GM12878 (cell line): Measurements from ENCODE around the gene TYSND1. TPM values are rescaled to one million over a fixed set of nuclear protein-coding genes. Genes with fewer than 3 reads are reported as not detected.

Experiments
- BCLAF1 ChIP-seq: fragments of 450-650 bp; IDR thresholded peaks from 2 replicates; pipeline ENCODE4 v1.6.1; 2017; ENCODE audit warnings: antibody characterized with exemption, mild to moderate bottlenecking, moderate library complexity
- CEBPZ ChIP-seq: fragments of 150-350 bp; IDR thresholded peaks from 2 replicates; pipeline ENCODE4 v1.6.1; 2016; ENCODE audit warnings: low read depth, low read length
- CREM ChIP-seq: IDR thresholded peaks from 2 replicates; pipeline ENCODE4 v1.6.1; 2014; ENCODE audit warnings: antibody characterized with exemption, low read depth
- MYB ChIP-seq: fragments of 150-350 bp; IDR thresholded peaks from 2 replicates; pipeline ENCODE4 v1.6.1; 2014; ENCODE audit warnings: mild to moderate bottlenecking, low read depth, low read length, borderline replicate concordance
- NFYA ChIP-seq: IDR thresholded peaks from 2 replicates; pipeline ENCODE4 v1.6.1; 2011; ENCODE audit warnings: low read depth, mild to moderate bottlenecking, low read length, improper control_type of control experiment, borderline replicate concordance
- PAX5 ChIP-seq: IDR thresholded peaks from 2 replicates; pipeline ENCODE4 v1.6.1; 2011; ENCODE audit warnings: low read depth, low read length, borderline replicate concordance
- TCF12 ChIP-seq: IDR thresholded peaks from 2 replicates; pipeline ENCODE4 v1.6.1; 2011; ENCODE audit warnings: low read depth, mild to moderate bottlenecking, low read length
- ZBED1 ChIP-seq: IDR thresholded peaks from 2 replicates; pipeline ENCODE4 v1.6.1; 2016; ENCODE audit warnings: borderline replicate concordance
- polyA plus RNA-seq, 11 experiments: library from polyadenylated mRNA; depleted of rRNA in 4 of 11; unstranded in 6 of 11; stranded (reverse) in 5 of 11; fragments of >200 nt; fragmentation: Nextera tagmentation in 4 of 11; fragmentation: Illumina TruSeq in 1 of 11; extraction: Ambion mirVana in 4 of 11; extraction: Trizol in 1 of 11; gene quantifications; 1 replicate in 1 of 11; 2 replicates in 10 of 11; pipeline versions ENCODE4 v1.2.1 to v1.2.3, GENCODE V29; 2011 to 2016; ENCODE audit warnings: inconsistent platforms in 2 of 11, missing spikeins in 2 of 11, low read depth in 1 of 11
- total RNA-seq, 4 experiments: library from RNA; depleted of rRNA in 3 of 4; stranded (reverse); fragments of >200 nt in 3 of 4; fragmentation: Illumina TruSeq in 1 of 4; extraction: Trizol in 1 of 4; gene quantifications; 2 replicates each; pipeline versions ENCODE4 v1.2.1 to v1.2.3, GENCODE V29; 2013 to 2021

The TYSND1 gene
- total and polyA plus RNA-seq, 10 of the 15 experiments (the other 5 are each of a cell fraction or from before 2014, with no cell fraction given), result 1.9 to 21.4 (median 12.0) TPM

GRCh38 chr10:70155255-70155838 lies 8.8 kb upstream of the TYSND1 start (continued):
- TF ChIP-seq CEBPZ (no peak), NFYA (no peak), ZBED1 (no peak), MYB (no peak), CREM (no peak), BCLAF1 (no peak), TCF12 (no peak), PAX5 (no peak)
